HG02678 (cell line): ENCODE data around the gene DUS1L.
A peak's percentile ranks its signal among the peaks of the same experiment; 100 is the strongest.

Experiments
- ATAC-seq: cut with Tn5 transposase; IDR thresholded peaks from one replicate; pipeline ENCODE4 v1.9.1; 2021; ENCODE audit warnings: mild to moderate bottlenecking, moderate library complexity; ENCODE audit not compliant: unreplicated experiment

The DUS1L gene

DNA sequence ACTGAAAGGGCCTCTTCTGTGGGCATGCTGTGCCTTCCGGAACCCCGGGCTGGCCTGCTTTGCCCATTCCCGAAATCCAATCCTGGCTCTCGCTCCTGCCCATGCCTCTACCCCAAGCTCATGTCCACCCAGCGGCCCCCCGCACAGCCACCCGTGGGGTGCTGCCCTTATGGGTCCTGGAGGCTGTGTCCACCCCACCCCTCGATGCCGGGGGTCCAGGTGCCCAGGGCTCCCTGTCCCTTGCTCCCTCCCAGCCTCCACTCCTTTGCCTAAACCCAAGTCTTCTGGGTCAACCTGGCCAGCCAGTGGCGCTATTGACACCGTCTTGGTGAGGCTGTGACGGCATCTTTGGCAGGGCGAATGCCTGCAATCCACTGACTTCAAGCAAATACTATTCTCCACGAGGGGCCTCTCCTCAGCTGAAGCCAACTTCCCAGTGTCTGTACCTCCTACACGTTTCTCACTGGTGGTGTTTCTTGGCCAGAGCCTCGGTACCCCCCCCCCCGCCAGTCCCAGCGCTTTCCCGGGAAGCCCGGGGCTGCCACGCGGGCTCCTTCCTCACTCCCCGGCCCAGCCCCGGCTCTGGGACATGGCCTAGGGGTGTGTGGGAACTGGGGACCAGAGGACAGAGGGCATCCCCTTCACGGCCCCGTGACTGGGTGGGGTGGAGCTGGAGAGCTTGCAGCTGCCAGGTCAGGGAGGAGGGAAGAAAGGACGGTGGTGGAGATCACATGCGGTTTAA lies 12.2 kb upstream of the DUS1L start:
- no peak for ATAC-seq

GRCh38 chr17:82076785-82077591 lies 11.4 kb upstream of the DUS1L start:
- ATAC-seq = no peak

GRCh38 chr17:82076018-82076784 lies 10.6 kb upstream of the DUS1L start:
- no peak for ATAC-seq

GRCh38 chr17:82073446-82073845 lies 7.8 kb upstream of the DUS1L start:
- ATAC-seq = no peak

GRCh38 chr17:82072827-82073226 lies 7.2 kb upstream of the DUS1L start:
- ATAC-seq = no peak

DNA sequence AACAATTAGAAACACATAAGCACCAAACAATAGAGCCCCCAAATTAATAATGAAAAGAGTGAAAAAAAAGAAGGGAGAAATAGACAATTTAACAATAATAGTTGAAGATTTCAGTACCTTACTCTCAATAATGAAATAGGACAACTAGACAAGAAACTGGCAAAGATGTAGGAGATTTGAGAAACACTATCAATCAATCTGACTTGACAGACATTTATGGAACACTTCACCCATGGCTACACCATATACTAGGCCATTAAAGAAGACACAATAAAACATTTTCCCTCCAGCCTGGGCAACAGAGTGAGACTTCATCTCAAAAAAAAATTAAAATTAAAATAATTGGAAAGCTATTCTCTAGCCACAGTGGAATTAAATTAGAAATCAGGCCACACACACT lies 5.0 kb upstream of the DUS1L start:
- ATAC-seq = no peak

- peak; percentile 10 for ATAC-seq
These were observed 389 bp downstream of the DUS1L start for GRCh38 chr17:82065193-82065637.

DNA sequence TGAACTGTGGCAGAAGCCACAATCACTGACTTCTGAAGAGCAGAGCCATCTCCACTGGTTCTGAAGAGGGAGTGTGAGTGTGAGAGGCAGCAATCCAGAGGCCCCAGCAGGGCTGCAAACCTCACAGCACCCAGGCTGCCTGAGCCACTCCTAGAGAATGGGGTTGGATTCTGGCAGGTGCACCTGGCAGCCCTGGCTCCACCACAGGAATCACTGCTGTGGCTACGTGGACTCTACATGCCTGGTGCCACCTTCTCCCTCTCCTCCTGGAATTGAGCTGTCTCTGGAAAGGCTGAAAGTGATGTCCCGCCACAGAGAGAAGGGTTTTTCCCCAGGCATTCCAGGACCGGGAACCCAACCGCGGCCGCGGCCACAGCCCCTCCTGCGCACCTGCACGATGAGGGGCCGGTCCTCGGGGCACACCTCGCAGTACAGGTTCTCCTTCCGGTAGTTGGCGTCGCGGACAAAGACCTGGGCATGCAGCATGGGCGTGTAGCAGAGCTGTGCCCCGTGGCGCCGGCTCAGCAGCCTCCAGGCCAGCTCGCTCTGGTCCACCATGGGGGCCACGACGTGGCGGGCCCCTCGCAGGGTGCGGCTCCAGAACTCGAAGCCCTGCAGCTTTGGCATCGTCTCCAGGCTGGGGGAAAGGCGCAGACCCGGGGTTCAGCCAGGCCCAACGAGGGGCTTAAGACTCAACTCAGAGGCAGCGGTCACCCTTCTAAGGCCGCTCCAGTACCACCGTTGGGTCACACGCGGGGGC lies 991 bp downstream of the DUS1L start:
- ATAC-seq = no peak

- no peak for ATAC-seq
These were observed 1.9 kb downstream of the DUS1L start for GRCh38 chr17:82063424-82064415.

- no peak for ATAC-seq
These were observed 2.6 kb downstream of the DUS1L start for GRCh38 chr17:82062984-82063368.

DNA sequence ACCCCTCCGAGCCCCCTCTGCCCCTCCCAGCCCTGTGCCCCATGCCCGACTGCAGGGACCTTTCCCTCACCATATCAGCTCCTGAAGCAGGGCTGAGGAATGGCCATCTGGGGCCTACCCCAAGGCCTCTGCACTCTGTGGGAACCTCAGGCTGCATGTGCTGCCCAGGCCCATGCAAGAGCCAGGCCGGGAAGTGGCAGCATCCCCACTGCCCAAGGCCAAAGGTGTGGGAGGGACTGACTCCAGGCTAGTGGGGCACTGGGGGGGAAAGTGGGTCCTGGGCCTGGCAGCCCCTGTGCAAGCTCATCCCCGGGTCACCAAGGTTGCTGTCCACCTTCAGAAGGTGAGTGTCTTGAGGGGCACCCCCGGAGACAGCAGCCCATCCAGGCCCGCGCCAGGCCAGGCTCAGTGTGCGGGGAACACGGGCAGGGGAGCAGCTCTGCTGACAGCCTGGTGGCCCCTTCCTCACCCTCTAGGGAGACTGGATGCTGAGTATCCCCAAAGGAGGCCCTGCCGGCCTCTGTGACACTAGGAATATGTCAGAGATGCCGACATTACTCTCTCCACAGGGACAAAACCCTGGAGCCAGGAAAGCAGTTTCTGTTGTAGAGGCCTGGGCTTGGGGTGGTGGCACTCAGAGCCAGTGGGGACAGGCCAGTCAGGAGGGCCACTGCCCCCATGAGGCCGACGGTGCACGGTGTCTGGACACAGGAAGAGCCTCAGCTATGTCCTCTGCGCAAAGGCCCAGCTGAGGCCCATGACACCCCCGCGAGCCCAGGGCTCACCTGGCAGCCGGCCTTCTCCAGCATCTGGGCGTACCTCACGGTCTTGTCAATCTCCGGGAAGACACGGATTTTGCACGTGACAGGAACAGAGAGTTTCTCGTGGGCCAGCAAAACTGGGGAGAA lies 3.3 kb downstream of the DUS1L start:
- no peak for ATAC-seq

- no peak for ATAC-seq
These were observed 4.3 kb downstream of the DUS1L start for GRCh38 chr17:82061047-82061925.

DNA sequence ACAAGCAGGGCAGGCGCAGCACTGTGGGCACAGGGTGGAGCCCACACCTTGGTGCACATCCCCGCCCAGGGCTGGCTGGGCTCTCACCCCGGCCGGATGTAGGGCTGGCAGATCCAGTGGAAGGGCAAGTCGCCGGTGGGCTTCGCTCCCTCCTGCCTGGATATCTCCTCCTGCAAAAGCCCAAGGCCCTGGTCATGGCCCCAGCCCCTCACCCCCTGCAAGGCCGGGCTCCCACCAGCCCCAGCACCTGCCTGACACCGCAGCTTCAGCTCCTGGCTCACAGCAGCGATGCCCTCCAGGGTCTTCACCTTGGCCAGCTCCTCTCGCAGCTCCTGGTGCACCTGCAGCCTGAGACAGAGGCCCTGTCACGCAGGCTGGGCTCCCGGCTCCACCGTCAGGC lies 5.0 kb downstream of the DUS1L start:
- ATAC-seq = no peak

GRCh38 chr17:82060001-82060380 lies 5.6 kb downstream of the DUS1L start:
- no peak for ATAC-seq

- ATAC-seq = no peak
These were observed 6.2 kb downstream of the DUS1L start for GRCh38 chr17:82059272-82060000.

GRCh38 chr17:82058855-82059249 lies 6.8 kb downstream of the DUS1L start:
- no peak for ATAC-seq
